Measurements from ENCODE around the gene SYCE1L.

- TF ChIP-seq CTCF (IDR thresholded peaks at IDR 0.05) (no peak), POLR2A (IDR thresholded peaks at IDR 0.05; ENCODE audit: low read depth) (no peak), POLR2AphosphoS5 (IDR thresholded peaks at IDR 0.05) (no peak), EP300 (IDR thresholded peaks at IDR 0.05) (no peak)
Measured at GRCh38 chr16:77166726-77167125, 32.5 kb upstream of the SYCE1L start.
